D721Med (cell line): ENCODE data around the gene ATRX.
"Not testable (repeated sequence)": the region's sequence is repeated elsewhere in the genome, so short reads cannot be mapped to it uniquely, and the experiment has no call there.

Experiments used
- DNase-seq: peaks from one replicate; pipeline ENCODE4 v3.0.0; 2011; ENCODE audit warnings: low spot score; ENCODE audit not compliant: insufficient read length
- FAIRE-seq: peaks from 2 replicates; lab custom pipeline; 2011; peaks lifted over from hg19 to GRCh38; lab: Jason Lieb, UNC
- TF ChIP-seq, protein P1 (sequence below): IDR thresholded peaks from 2 replicates; pipeline ENCODE4 v1.5.1; 2012; ENCODE audit warnings: mild to moderate bottlenecking, control low read depth; ENCODE audit not compliant: insufficient read depth; ENCODE audit errors: missing control alignments

Gene ATRX

DNA sequence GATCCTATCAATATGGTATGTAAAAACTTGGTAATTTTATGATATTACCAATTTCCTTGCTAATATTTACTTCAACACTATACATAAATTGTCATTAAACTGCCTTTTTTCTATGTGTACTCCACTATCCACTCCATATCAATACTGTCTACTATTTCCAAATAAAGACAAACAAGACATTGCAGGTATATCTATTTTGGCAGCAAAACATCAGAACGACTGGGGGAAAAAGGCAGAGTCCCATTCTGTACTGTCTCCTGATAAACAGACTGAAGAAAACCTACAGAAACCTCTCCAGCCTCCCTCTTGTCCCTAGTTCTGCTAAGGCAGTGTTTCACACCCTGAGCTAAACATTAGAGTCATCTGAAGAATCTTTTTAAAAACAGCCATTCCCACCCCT is 96.6 kb downstream of the ATRX start:
- DNase-seq = no peak
- TF ChIP-seq, protein P1, sequence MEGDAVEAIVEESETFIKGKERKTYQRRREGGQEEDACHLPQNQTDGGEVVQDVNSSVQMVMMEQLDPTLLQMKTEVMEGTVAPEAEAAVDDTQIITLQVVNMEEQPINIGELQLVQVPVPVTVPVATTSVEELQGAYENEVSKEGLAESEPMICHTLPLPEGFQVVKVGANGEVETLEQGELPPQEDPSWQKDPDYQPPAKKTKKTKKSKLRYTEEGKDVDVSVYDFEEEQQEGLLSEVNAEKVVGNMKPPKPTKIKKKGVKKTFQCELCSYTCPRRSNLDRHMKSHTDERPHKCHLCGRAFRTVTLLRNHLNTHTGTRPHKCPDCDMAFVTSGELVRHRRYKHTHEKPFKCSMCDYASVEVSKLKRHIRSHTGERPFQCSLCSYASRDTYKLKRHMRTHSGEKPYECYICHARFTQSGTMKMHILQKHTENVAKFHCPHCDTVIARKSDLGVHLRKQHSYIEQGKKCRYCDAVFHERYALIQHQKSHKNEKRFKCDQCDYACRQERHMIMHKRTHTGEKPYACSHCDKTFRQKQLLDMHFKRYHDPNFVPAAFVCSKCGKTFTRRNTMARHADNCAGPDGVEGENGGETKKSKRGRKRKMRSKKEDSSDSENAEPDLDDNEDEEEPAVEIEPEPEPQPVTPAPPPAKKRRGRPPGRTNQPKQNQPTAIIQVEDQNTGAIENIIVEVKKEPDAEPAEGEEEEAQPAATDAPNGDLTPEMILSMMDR = no peak
- FAIRE-seq = no peak

DNA sequence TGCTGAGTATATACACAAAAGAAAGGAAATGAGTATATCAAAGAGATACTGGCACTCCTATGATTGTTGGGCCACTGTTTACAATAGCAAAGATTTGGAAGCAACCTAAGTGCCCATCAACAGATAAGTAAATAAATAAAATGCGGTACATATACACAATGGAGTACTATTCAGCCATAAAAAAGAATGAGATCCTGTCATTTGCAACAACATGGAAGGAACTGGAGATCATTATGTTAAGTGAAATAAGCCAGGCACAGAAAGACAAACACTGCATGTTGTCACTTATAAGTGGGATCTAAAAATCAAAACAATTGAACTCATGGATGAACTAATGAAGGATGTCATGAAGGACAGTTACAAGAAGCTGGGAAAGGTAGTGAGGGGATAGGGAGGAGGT is 100.3 kb downstream of the ATRX start:
- not testable (repeated sequence) for DNase-seq, FAIRE-seq

DNA sequence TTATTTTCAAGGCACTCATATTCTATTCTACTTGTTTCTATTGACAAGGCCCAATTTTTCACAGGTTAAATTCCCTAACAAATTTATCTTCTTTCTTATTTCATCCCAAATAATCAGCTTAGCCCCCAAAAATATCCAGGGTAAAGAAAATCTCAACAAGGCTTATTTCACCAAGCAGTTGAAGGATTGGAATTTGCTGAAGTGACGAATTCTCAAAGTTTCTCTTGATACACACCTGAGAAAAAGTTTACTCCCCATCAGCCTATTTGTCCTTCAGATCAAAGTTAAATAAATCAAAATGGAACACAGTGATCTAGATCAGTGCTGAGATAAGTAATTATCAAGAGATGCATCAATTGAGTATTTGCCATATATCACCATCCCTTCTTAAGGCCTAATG is 106.9 kb downstream of the ATRX start:
- no peak for FAIRE-seq
- TF ChIP-seq, protein P1 = no peak

DNA sequence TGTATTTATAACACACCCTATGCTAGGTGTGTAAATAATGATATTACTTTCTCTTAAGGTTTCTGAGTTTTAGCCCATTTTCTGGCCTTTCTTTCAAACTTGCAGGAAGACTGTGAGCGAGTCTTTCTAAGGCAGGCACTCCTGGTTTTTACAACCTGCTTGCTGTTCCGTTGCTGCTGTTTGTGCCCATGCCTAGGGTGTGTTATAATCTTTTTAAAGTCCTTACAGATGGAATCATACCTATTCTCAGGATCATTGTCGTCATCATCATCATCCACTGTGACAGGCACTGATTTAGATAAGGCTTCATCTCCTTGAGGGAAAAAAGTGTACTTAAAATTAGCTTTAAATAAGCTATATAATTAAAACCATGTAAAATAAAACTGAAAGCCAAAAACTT is 110.0 kb downstream of the ATRX start:
- DNase-seq (no peak), FAIRE-seq (no peak)
- TF ChIP-seq, protein P1 = no peak

More for the DNA sequence above, 106.9 kb downstream of the ATRX start:
- no peak for DNase-seq

DNA sequence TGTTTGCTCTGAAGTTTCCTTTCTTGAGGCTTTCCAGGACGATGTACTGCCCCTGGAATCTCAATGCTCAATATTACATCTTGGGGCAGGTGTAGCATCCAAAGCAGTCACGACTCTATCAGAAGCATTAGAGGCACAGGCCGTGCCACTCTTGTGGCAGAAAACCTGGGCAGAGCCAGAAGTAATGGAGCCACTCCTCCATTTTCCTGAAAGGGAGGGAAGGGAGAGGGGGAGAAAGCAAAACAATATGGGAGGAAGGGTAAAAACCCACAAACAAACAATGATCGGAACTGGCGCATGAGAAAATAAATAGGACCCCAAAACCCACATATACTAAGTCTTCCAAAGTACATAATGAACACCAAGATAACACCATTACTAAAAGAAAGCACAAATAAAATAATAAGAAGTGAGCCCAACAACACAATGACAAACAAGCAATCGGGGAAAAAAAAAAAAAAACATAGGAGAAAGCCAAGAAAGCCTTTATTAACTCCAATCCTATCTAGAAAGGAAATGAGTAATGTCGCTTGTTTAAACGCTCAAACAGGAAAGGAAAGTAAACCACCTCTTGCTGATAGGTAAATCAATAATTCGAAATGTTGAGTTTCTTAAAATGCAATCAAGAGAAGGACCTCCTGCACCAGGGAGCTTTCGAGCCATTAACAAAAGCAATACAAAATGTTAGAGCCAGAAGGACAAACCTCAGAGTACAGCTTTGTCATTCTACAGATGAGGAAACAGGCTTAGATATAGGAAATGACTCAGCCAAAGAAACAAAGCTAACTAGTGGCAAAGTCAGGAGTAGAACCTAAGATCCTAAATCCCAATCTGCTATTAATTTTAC is 117.4 kb downstream of the ATRX start:
- FAIRE-seq (no peak), DNase-seq (no peak)
- TF ChIP-seq, protein P1 = no peak

DNA sequence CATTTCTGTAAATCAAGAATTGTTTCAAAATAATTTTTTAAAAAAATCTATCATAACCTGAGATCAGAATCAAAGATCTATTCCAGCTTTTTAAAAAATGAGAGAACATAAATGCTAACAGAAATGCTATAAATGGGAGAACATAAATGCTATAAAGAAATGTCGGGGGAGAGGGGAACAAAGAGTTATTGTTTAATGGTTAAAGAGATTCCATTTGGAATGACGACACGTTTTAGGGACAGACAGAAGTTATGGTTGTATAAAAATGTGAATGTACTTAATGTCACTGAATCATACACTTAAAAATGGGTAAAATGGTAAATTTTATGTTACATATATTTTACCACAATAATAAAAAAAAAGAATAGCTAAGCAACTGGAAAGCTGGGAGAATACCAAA is 127.1 kb downstream of the ATRX start:
- FAIRE-seq = no peak
- TF ChIP-seq, protein P1 = no peak

DNA sequence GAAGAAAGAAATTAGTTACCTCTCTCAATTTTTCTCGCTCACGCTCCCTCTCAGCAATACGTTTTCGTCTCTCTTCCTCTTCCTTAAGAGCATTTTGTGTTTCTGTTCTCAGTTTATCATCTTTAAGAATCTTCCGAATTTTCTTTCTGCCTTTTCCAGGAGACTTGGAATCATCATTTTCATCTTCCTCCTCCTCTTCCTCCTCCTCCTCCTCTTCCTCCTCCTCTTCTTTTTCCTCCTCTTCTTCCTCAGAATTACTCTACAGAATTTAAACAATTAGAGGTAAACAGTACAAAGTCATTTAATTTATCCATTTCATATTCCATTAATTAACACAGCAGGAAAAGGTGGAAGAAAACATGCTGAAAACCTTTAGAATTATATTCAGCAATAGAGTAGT is 133.9 kb downstream of the ATRX start:
- FAIRE-seq (no peak), DNase-seq (no peak)
- TF ChIP-seq, protein P1 = no peak

More for the DNA sequence above, 127.1 kb downstream of the ATRX start:
- DNase-seq = no peak
